ENCODE measurements around the gene PTPN3. TPM values are rescaled to one million over a fixed set of nuclear protein-coding genes. Genes with fewer than 3 reads are reported as not detected.

PTPN3 gene
- total RNA-seq, 3 donors from 2014 or later (not counting 1 experiment from before 2014, with no cell fraction given), result not detected

DNA sequence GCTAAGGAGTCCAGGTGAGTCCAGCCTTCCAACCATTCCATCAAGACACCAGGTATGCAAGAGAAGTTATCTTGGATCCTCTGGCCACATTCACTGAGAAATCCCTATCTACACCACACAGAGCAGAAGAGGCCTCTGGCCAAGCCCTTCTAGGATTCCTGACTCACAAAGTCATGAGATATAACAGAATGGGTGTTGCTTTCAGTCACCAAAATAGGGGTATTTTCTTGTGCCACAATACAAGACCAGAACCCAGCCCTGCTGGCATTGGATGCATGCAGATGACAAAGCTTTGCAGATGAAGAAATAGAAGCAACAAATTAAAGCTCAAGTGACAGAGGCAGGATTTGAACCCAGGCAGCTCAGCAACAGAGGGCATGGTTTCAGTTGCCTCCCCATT is 73.5 kb downstream of the PTPN3 start:
- DNase-seq, result no peak
- TF ChIP-seq, protein P1, sequence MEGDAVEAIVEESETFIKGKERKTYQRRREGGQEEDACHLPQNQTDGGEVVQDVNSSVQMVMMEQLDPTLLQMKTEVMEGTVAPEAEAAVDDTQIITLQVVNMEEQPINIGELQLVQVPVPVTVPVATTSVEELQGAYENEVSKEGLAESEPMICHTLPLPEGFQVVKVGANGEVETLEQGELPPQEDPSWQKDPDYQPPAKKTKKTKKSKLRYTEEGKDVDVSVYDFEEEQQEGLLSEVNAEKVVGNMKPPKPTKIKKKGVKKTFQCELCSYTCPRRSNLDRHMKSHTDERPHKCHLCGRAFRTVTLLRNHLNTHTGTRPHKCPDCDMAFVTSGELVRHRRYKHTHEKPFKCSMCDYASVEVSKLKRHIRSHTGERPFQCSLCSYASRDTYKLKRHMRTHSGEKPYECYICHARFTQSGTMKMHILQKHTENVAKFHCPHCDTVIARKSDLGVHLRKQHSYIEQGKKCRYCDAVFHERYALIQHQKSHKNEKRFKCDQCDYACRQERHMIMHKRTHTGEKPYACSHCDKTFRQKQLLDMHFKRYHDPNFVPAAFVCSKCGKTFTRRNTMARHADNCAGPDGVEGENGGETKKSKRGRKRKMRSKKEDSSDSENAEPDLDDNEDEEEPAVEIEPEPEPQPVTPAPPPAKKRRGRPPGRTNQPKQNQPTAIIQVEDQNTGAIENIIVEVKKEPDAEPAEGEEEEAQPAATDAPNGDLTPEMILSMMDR (IDR thresholded peaks at IDR 0.05), result no peak
- intact Hi-C loops (cut with micrococcal nuclease), result no loop called here
- Mint-ChIP-seq H3K4me3 (no peak overlapping the region), H3K27ac (no peak overlapping the region), H3K4me1 (no peaks in the 10 kb centered on the region), H3K27me3 (ENCODE audit: low read depth in 2 of 2) (peaks cover 8 to 14% of the 10 kb centered on the region in 2 donors), H3K9me3 (no peaks in the 10 kb centered on the region), H3K36me3 (no peaks in the 10 kb centered on the region)
- ATAC-seq, result no peak
- H3K27me3 ChIP-seq (ENCODE audit: control insufficient read depth, insufficient read depth, low read length), result no peaks in the 10 kb centered on the region
- no peaks in the 10 kb centered on the region for H3K4me1 ChIP-seq (ENCODE audit: control insufficient read depth, insufficient read depth, low read length)
- no peaks in the 10 kb centered on the region for H3K36me3 ChIP-seq (ENCODE audit: control insufficient read depth, insufficient read depth, low read length)
- no peak overlapping the region for H3K27ac ChIP-seq (ENCODE audit: low read length)
- H3K4me3 ChIP-seq (ENCODE audit: low read length), result no peak overlapping the region
- H3K9me3 ChIP-seq (ENCODE audit: control insufficient read depth, insufficient read depth, low read length), result no peaks in the 10 kb centered on the region

DNA sequence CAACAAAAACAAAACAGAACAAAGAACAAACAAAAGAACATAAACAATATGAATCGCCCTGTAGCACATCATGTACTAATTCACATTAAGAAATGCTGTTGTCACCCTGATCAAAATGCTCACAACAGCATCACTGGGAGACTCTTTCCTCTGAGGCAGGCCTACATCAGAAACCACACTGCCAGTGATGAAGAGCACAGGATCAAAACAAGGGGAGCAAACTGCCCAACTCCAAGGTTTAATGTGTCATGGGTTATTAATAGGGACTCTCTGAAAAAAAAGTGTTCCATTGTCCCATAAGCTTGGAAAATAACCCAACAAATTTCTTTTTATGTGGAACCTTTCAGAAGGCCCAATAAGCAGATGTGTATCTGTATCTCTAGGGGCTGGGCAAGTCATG is 74.2 kb downstream of the PTPN3 start:
- Mint-ChIP-seq H3K4me1 (no peaks in the 10 kb centered on the region), H3K9me3 (no peaks in the 10 kb centered on the region), H3K27me3 (ENCODE audit: low read depth in 2 of 2) (peaks cover 8 to 22% of the 10 kb centered on the region in 2 donors), H3K36me3 (no peaks in the 10 kb centered on the region), H3K27ac (no peak overlapping the region), H3K4me3 (no peak overlapping the region)
- intact Hi-C loops (cut with micrococcal nuclease), result no loop called here
- DNase-seq (no peak), ATAC-seq (no peak)
- Histone ChIP-seq H3K27ac (ENCODE audit: low read length) (no peak overlapping the region), H3K4me3 (ENCODE audit: low read length) (no peak overlapping the region), H3K9me3 (ENCODE audit: control insufficient read depth, insufficient read depth, low read length) (no peaks in the 10 kb centered on the region), H3K4me1 (ENCODE audit: control insufficient read depth, insufficient read depth, low read length) (no peaks in the 10 kb centered on the region), H3K27me3 (ENCODE audit: control insufficient read depth, insufficient read depth, low read length) (no peaks in the 10 kb centered on the region), H3K36me3 (ENCODE audit: control insufficient read depth, insufficient read depth, low read length) (no peaks in the 10 kb centered on the region)
- 68% methylated on average over 1 of the region's 1 CpG for WGBS (ENCODE audit: insufficient coverage)
- TF ChIP-seq, protein P1 (IDR thresholded peaks at IDR 0.05), result no peak

DNA sequence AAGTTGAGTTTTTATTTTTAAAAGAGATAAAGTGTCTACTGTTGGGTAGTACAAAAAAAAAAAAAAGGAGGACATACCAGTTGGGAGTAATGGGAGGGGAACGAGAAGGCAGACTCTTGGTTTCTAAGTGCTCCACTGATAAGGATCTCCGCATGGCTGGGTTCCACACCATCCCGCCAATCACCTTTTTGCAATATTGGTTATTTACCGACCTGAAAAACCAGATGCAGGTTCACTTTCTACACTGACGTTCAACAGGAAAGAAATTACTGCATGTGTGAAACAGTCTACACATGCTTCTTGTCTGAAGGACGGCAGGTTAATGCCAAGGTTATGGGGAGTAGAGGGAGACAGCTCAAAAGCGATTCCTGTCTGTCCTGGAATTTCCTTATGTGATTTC is 75.5 kb downstream of the PTPN3 start:
- TF ChIP-seq, protein P1 (IDR thresholded peaks at IDR 0.05), result no peak
- Mint-ChIP-seq H3K4me1 (no peaks in the 10 kb centered on the region), H3K27ac (no peak overlapping the region), H3K9me3 (no peaks in the 10 kb centered on the region), H3K27me3 (ENCODE audit: low read depth in 2 of 2) (peaks cover 8 to 23% of the 10 kb centered on the region in 2 donors), H3K4me3 (no peak overlapping the region), H3K36me3 (no peaks in the 10 kb centered on the region)
- no peaks in the 10 kb centered on the region for H3K27me3 ChIP-seq (ENCODE audit: control insufficient read depth, insufficient read depth, low read length)
- no peaks in the 10 kb centered on the region for H3K4me1 ChIP-seq (ENCODE audit: control insufficient read depth, insufficient read depth, low read length)
- no peak overlapping the region for H3K4me3 ChIP-seq (ENCODE audit: low read length)
- 75% methylated on average over 7 of the region's 7 CpGs for WGBS (ENCODE audit: insufficient coverage)
- DNase-seq (no peak), ATAC-seq (no peak)
- intact Hi-C loops (cut with micrococcal nuclease), result no loop called here
- H3K27ac ChIP-seq (ENCODE audit: low read length), result no peak overlapping the region
- H3K9me3 ChIP-seq (ENCODE audit: control insufficient read depth, insufficient read depth, low read length), result no peaks in the 10 kb centered on the region
- H3K36me3 ChIP-seq (ENCODE audit: control insufficient read depth, insufficient read depth, low read length), result no peaks in the 10 kb centered on the region

Measured in natural killer cell (primary cell).